Endothelial cell of umbilical vein (primary cell): ENCODE measurements around the gene MOB1A. TPM values are rescaled to one million over a fixed set of nuclear protein-coding genes. Genes with fewer than 3 reads are reported as not detected.

ENCODE experiments used
- BruUV-seq: library from RNA; stranded (reverse); fragments of 400-500 nt; replicated peaks from 2 replicates; lab custom pipeline; 2021; lab: Mats Ljungman, UMichigan
- CTCF ChIA-PET: fragments of 300-600, 350-600 bp; sonication (Branson Sonifier 250); formaldehyde crosslinking; loops from one replicate; lab custom pipeline; 2021; ENCODE audit warnings: antibody characterized with exemption, inconsistent platforms; lab: Charles Lee
- POLR2A ChIA-PET: fragments of 300-600, 350-600 bp; sonication (Branson Sonifier 250); formaldehyde crosslinking; loops from one replicate; lab custom pipeline; 2021; ENCODE audit warnings: antibody characterized with exemption, inconsistent platforms; lab: Charles Lee
- DNase-seq: peaks from one replicate; pipeline ENCODE4 v3.0.0-alpha.2; 2011; ENCODE audit warnings: low read depth, low spot score
- FAIRE-seq: peaks from 2 replicates; lab custom pipeline; 2011; peaks lifted over from hg19 to GRCh38; lab: Jason Lieb, UNC
- H2AFZ ChIP-seq: 2 replicates; pipeline ENCODE4 v1.6.0; 2012; ENCODE audit warnings: low read depth, low read length, control low read depth, inconsistent platforms
- H3K27ac ChIP-seq: 2 replicates; pipeline ENCODE4 v1.5.1; 2011; ENCODE audit warnings: low read depth, mild to moderate bottlenecking, control low read depth, low read length, moderate library complexity; ENCODE audit not compliant: insufficient read depth
- H3K27me3 ChIP-seq, 2 experiments: 2 replicates each; pipeline versions ENCODE4 v1.6.0 to v1.6.1; 2011; ENCODE audit warnings: low read length in 2 of 2, mixed read lengths in 1 of 2; ENCODE audit not compliant: control insufficient read depth in 2 of 2, insufficient read depth in 2 of 2
- H3K36me3 ChIP-seq, 2 experiments: 2 replicates in 1 of 2; 3 replicates in 1 of 2; pipeline ENCODE4 v1.5.1; 2011; ENCODE audit warnings: low read length in 2 of 2, mild to moderate bottlenecking in 1 of 2, moderate library complexity in 1 of 2; ENCODE audit not compliant: control insufficient read depth in 2 of 2, insufficient read depth in 2 of 2; ENCODE audit errors: extremely low read depth in 1 of 2
- H3K4me1 ChIP-seq: 3 replicates; pipeline ENCODE4 v1.5.1; 2011; ENCODE audit warnings: mild to moderate bottlenecking, low read length; ENCODE audit not compliant: control insufficient read depth, insufficient read depth; ENCODE audit errors: extremely low read depth
- H3K4me2 ChIP-seq: 2 replicates; pipeline ENCODE4 v1.6.1; 2011; ENCODE audit warnings: low read length, control low read depth, mixed read lengths; ENCODE audit not compliant: insufficient read depth
- H3K4me3 ChIP-seq, 3 experiments: fragments of 200-600 bp in 1 of 3; sonication (generic), shearing (Covaris generic) in 1 of 3; replicated peaks in 1 of 3; 2 replicates each; pipeline ENCODE4 v1.5.1; 2011 to 2016; ENCODE audit warnings: control low read depth in 3 of 3, low read length in 3 of 3, mild to moderate bottlenecking in 2 of 3, inconsistent platforms in 1 of 3, low read depth in 1 of 3, moderate library complexity in 1 of 3; ENCODE audit not compliant: insufficient read depth in 1 of 3
- H3K79me2 ChIP-seq: 2 replicates; pipeline ENCODE4 v1.6.0; 2012; ENCODE audit warnings: low read length, inconsistent platforms; ENCODE audit not compliant: control insufficient read depth, insufficient read depth
- H3K9ac ChIP-seq: replicated peaks from 2 replicates; pipeline ENCODE3; 2011; ENCODE audit warnings: low read length, control low read depth; ENCODE audit not compliant: insufficient read depth; ENCODE audit errors: extremely low read depth
- H3K9me1 ChIP-seq: replicated peaks from 3 replicates; pipeline ENCODE4 v1.6.0; 2011; ENCODE audit warnings: mild to moderate bottlenecking, low read length; ENCODE audit not compliant: control insufficient read depth, insufficient read depth; ENCODE audit errors: extremely low read depth
- H3K9me3 ChIP-seq: replicated peaks from 2 replicates; pipeline ENCODE4 v1.5.1; 2012; ENCODE audit warnings: low read length, inconsistent platforms; ENCODE audit not compliant: control insufficient read depth, insufficient read depth
- H4K20me1 ChIP-seq: replicated peaks from 2 replicates; pipeline ENCODE3; 2011; ENCODE audit warnings: mild to moderate bottlenecking, low read length; ENCODE audit not compliant: control insufficient read depth, insufficient read depth; ENCODE audit errors: extremely low read depth
- EZH2 ChIP-seq: IDR thresholded peaks from 2 replicates; pipeline ENCODE4 v1.6.1; 2012; ENCODE audit warnings: borderline replicate concordance, low read depth, mild to moderate bottlenecking, moderate library complexity, low read length, inconsistent platforms; ENCODE audit not compliant: severe bottlenecking
- FOS ChIP-seq: IDR thresholded peaks from 2 replicates; pipeline ENCODE4 v1.6.1; 2011; ENCODE audit warnings: mild to moderate bottlenecking, low read length, moderate library complexity, borderline replicate concordance; ENCODE audit not compliant: insufficient read depth
- GATA2 ChIP-seq: IDR thresholded peaks from 2 replicates; pipeline ENCODE4 v1.7.0; 2011; ENCODE audit warnings: low read depth, mild to moderate bottlenecking, moderate library complexity, mixed read lengths, low read length; ENCODE audit not compliant: insufficient read length, insufficient read depth
- JUN ChIP-seq: IDR thresholded peaks from 2 replicates; pipeline ENCODE4 v1.6.1; 2011; ENCODE audit warnings: borderline replicate concordance, low read depth; ENCODE audit not compliant: insufficient read length, insufficient read depth
- MYC ChIP-seq: IDR thresholded peaks from one replicate; pipeline ENCODE4 v1.6.1; 2011; ENCODE audit warnings: mild to moderate bottlenecking, low read depth, low read length
- POLR2A ChIP-seq: IDR thresholded peaks from 2 replicates; pipeline ENCODE4 v1.6.1; 2012; ENCODE audit warnings: low read depth, mild to moderate bottlenecking, control low read depth, low read length
- POLR2AphosphoS5 ChIP-seq: IDR thresholded peaks from 2 replicates; pipeline ENCODE4 v1.6.1; 2012; ENCODE audit warnings: low read depth, mild to moderate bottlenecking, control low read depth, low read length, moderate library complexity; ENCODE audit not compliant: insufficient read depth
- dilution Hi-C: fragments of 300-500 bp; cut with MboI; formaldehyde crosslinking; loops from one replicate; pipeline ENCODE4 v1.15.0; 2019; ENCODE audit warnings: low sequenced_read_pairs; ENCODE audit not compliant: extremely low pct_ligation_motif_present
- intact Hi-C: fragments of 100-400 bp; cut with micrococcal nuclease; formaldehyde crosslinking; loops from one replicate; pipeline ENCODE4 v1.10.0; 2022
- polyA plus RNA-seq, 4 experiments: library from polyadenylated mRNA; depleted of rRNA in 3 of 4; stranded (reverse) in 3 of 4; unstranded in 1 of 4; fragments of >200 nt; gene quantifications; 2 replicates each; pipeline versions ENCODE4 v1.2.1 to v1.2.3, GENCODE V29; 2011 to 2012; ENCODE audit warnings: missing spikeins in 1 of 4
- total RNA-seq: library from RNA; stranded (reverse); gene quantifications from 2 replicates; pipeline ENCODE4 v1.2.3, GENCODE V29; 2021
- TF ChIP-seq, protein P1 (sequence below), 2 donors: IDR thresholded peaks; 1 replicate in 1 of 2; 2 replicates in 1 of 2; pipeline ENCODE4 v1.5.1; 2011; ENCODE audit warnings: low read length in 2 of 2, mild to moderate bottlenecking in 2 of 2, moderate library complexity in 2 of 2, control low read depth in 1 of 2, inconsistent platforms in 1 of 2, low read depth in 1 of 2; ENCODE audit not compliant: insufficient read depth in 1 of 2; ENCODE audit errors: extremely low read depth in 1 of 2
- TF ChIP-seq, protein P2 (sequence below): IDR thresholded peaks from 2 replicates; pipeline ENCODE4 v1.6.1; 2011; ENCODE audit not compliant: insufficient read depth, insufficient read length

Gene MOB1A
- total and polyA plus RNA-seq, 2 donors (not counting 3 experiments of a cell fraction or from before 2014, with no cell fraction given): 25.3 to 112 TPM

DNA sequence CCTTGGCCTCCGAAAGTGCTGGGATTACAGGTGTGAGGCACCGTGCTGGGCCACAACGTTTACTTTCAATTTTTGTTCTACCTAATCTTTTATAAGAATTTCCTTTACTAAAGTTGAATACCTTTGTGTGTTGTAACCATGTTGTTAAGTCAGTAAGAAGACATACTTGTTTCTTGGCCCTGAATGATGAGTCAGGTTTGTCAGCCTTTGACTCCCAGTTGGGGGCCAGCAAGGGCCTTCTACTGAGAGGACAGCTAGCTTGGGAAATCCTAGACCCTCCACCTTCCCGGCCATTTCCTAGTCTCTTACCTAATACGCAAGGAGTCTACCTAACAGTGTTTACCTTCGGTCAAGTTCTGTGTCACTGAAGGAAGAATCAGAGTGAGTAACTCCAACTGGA is 42.4 kb upstream of the MOB1A start:
- TF ChIP-seq EZH2 (no peak), GATA2 (no peak), POLR2AphosphoS5 (no peak), MYC (no peak), JUN (no peak), FOS (no peak), POLR2A (no peak)
- TF ChIP-seq, protein P1, sequence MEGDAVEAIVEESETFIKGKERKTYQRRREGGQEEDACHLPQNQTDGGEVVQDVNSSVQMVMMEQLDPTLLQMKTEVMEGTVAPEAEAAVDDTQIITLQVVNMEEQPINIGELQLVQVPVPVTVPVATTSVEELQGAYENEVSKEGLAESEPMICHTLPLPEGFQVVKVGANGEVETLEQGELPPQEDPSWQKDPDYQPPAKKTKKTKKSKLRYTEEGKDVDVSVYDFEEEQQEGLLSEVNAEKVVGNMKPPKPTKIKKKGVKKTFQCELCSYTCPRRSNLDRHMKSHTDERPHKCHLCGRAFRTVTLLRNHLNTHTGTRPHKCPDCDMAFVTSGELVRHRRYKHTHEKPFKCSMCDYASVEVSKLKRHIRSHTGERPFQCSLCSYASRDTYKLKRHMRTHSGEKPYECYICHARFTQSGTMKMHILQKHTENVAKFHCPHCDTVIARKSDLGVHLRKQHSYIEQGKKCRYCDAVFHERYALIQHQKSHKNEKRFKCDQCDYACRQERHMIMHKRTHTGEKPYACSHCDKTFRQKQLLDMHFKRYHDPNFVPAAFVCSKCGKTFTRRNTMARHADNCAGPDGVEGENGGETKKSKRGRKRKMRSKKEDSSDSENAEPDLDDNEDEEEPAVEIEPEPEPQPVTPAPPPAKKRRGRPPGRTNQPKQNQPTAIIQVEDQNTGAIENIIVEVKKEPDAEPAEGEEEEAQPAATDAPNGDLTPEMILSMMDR (IDR thresholded peaks at IDR 0.05; ENCODE audit: extremely low read depth in 1 of 2, insufficient read depth in 1 of 2, low read depth in 1 of 2, low read length in 2 of 2): no peak
- TF ChIP-seq, protein P2, sequence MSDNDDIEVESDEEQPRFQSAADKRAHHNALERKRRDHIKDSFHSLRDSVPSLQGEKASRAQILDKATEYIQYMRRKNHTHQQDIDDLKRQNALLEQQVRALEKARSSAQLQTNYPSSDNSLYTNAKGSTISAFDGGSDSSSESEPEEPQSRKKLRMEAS: no peak
- Histone ChIP-seq H3K9me3 (no peaks in the 10 kb centered on the region), H3K36me3 (peaks cover 0 to 3% of the 10 kb centered on the region in 2 experiments), H3K4me3 (no peak overlapping the region), H2AFZ (no peak overlapping the region), H3K4me1 (no peaks in the 10 kb centered on the region), H3K79me2 (no peaks in the 10 kb centered on the region), H4K20me1 (no peaks in the 10 kb centered on the region), H3K27ac (no peak overlapping the region), H3K9ac (no peak overlapping the region), H3K4me2 (no peak overlapping the region), H3K9me1 (no peaks in the 10 kb centered on the region), H3K27me3 (no peaks in the 10 kb centered on the region)
- intact Hi-C loops: no loop called here
- dilution Hi-C loops: no loop called here
- ChIA-PET CTCF (no interaction called here), POLR2A (no interaction called here)
- FAIRE-seq: no peak
- no peak for DNase-seq
- BruUV-seq: no TSS peak
